HG03025 (cell line): ENCODE measurements around the gene CDC14B.
"Not testable (repeated sequence)": the region's sequence is repeated elsewhere in the genome, so short reads cannot be mapped to it uniquely, and the experiment has no call there.

ENCODE experiments used
- ATAC-seq: cut with Tn5 transposase; IDR thresholded peaks from one replicate; pipeline ENCODE4 v1.9.1; 2021; ENCODE audit warnings: mild to moderate bottlenecking, moderate library complexity; ENCODE audit not compliant: unreplicated experiment, low FRiP score

Gene CDC14B

DNA sequence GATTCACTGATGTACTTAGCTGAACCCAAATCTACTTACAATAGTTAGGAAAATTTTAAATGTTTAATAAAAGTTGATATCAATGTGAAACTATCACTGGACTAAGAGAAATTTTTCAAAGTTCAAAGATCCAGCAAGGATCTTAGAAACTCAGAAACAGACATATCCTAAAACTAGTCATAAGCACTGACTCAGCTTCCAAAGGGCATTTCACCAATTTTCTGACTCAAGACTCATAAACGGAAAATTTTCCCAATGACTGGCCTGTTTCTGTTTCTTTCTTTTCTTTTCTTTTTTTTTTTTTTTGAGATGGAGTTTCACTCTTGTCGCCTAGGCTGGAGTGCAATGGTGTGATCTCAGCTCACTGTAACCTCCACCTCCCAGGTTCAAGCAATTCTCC is 66.6 kb downstream of the CDC14B start:
- no peak for ATAC-seq

GRCh38 chr9:96551403-96551802 is 68.2 kb downstream of the CDC14B start:
- ATAC-seq = no peak

- ATAC-seq = no peak
Measured at GRCh38 chr9:96550659-96551058, 69.0 kb downstream of the CDC14B start.

- not testable (repeated sequence) for ATAC-seq
Measured at GRCh38 chr9:96543131-96543530, 76.5 kb downstream of the CDC14B start.

- ATAC-seq = no peak
Measured at GRCh38 chr9:96540106-96540505, 79.5 kb downstream of the CDC14B start.

DNA sequence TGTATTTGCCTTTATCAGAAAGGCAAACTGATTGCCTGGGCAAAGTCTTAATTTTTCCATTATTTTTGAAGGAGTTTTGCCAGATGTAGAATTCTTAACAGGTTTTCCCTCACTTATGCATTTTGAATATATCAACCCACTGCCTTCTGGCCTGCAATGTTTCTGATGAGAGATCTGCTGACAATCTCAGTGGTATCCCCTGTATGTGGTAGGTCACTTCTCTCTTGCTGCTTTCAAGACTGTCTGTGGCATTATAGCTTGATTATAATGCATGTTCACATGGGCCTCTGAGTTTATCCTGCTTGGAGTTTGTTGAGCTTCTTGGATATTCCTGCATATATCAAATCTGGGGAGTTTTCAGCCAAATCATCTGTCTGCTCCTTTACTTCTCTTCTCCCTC is 87.5 kb downstream of the CDC14B start:
- no peak for ATAC-seq

DNA sequence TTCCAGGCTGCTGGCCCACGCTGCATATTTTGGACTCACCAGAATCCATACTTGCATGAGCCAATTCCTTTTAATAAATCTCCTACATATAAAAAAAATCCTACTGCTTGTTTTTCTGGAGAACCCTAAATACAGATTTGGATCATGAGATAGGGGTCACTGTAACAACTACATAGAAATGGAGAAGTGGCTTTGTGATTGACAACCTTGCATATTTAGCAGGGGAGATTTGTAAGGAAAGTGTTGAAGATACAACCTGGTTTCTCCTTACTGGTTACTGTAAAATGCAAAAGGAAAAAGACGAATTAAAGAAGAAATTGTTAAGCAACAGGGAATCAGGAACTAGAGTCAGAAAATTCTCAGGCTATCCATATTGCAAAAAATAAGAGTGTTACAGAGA is 94.9 kb downstream of the CDC14B start:
- no peak for ATAC-seq

- no peak for ATAC-seq
Measured at GRCh38 chr9:96524045-96524444, 95.6 kb downstream of the CDC14B start.

DNA sequence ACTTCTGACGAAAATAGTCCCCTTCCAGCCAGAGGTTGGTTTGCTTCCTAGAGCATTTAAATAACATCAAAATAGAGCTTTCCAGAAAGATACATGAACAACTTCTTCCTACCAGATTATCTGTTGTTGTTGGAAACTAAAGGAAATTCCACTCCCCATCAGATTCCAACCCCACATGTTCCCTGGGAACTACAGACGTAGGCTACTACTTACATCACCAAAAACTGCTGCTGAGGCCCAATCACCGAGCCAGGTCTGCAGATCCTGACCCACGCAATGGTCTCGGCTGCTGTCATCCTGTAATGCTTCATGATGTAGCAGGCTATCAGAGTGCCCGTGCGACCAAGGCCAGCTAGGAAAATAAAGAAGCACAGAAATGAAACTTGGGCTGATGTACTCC is 96.3 kb downstream of the CDC14B start:
- no peak for ATAC-seq

DNA sequence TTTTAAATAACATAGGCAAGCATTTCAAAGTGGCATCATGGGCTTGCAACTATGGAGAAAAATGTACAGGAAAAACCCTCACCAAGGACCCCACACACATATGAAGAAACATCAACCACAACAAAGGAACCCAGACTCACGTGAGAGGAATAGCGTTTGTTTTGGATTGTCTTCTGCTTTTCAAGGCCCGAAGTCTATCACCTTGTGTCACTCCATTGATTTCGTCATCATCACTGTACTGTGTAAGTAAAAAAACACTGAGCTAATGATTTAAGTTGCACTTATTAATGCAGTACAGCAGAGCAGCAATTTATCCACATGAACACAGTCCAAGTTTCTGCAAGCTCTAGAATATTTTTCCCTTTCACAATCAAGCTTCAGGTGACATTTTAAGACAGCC is 97.3 kb downstream of the CDC14B start:
- no peak for ATAC-seq

DNA sequence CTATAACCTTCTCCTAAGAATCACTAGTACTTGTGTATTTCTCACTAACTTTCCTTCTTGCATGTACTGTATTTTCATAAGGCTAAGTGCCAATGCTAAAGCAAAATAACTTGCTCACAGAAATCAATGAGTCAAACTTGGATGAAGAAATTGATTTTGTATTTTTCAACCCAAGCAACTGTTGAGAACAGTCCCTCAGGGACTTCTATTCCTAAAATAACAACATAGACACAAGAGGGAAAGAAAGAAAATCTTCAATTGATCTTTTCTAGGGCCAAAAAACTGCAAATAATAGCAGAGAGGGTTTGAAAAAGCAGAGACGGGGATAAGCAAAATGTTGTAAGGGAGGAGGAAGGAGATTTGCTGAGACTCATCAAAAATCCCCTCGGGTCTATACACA is 99.9 kb downstream of the CDC14B start:
- ATAC-seq = no peak

DNA sequence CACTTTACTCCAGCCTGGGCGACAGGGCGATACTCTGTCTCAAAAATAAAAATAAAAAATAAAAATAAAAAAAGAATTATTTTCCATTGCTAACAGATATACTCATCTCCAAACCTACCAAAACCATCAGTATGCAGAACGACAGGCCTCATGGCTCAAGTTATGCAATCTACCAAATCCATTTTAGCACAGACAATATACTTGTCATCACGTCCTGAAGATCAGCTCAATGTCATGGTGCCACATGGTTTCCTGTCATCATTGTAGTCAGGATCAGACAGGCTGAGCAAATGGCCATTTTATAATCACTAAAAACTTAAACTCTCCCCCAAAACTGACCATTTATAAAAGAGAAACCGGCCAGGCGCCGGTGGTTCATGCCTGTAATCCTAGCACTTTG is 100.5 kb downstream of the CDC14B start:
- no peak for ATAC-seq

DNA sequence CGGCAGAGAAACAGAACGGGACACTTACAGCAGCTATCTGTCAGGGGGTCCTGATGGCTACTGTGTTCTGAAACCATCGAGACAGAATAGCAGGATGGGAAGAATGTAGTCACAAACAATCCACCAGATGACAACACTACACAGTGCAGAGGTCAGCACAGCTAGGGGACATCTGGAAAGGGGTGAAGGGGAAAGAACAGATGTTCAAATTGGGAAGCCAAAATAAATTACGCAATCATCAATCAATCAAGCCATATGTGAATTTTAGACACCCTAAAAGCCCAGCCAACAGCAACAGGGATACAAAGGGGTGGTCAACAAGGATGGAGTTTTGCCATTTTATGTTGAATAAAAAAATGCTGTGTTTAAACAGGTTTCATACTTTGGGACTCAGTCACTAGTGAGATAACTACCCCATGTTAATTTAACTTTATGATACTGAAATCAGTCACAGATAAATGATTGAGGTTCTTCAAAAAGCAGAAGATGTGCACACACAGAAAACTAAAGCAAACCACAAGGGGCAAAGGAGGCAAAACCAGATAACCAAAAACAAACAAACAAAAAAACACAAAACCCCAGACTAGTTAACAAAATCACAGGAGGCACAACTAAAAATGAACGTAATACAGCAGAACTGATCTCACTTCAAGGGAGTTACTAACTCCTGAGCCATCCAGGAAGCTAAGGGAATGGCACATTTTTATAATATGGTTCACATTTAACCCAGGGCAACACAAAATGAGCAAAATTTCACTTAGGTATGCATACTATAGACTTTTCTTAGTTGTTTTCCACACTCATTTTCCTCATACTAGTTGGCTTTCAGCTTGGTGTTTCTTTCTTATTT is 103.8 kb downstream of the CDC14B start:
- no peak for ATAC-seq

GRCh38 chr9:96514800-96515158 is 104.9 kb downstream of the CDC14B start:
- ATAC-seq = no peak

DNA sequence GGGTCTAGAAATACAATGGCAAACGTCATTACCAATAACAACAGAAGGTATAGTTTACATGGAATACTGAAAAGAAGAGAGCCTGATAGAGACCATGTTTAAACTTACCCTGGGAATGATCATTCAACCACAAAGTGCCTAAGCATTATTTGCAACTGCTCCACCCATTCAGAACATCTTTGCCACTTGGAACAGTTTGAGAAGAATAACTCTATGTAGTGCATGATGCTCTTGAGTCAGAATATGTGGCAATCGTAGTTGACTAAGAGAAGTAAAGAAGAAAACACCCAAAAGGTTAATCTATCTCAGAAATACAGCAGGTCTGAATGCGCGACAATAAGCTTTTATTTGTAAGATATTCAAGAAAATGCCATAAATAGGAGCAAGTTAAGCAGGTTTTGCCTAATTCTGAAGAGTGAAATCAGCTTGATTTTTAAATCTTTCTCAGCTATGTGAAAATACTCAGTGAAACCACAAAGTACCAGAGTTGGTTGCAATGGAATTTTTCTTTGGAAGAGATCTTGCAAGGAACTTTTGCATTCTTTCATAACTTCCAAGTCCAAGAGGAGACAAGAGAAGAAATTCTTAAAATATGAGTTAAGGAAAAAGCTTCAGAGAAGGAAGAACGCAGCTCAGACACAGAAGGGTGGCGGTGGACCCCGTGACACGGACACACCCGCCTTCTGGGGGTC is 105.4 kb downstream of the CDC14B start:
- ATAC-seq = no peak

- ATAC-seq = no peak
Measured at GRCh38 chr9:96513622-96514021, 106.0 kb downstream of the CDC14B start.

- ATAC-seq = no peak
Measured at GRCh38 chr9:96512240-96512639, 107.4 kb downstream of the CDC14B start.

DNA sequence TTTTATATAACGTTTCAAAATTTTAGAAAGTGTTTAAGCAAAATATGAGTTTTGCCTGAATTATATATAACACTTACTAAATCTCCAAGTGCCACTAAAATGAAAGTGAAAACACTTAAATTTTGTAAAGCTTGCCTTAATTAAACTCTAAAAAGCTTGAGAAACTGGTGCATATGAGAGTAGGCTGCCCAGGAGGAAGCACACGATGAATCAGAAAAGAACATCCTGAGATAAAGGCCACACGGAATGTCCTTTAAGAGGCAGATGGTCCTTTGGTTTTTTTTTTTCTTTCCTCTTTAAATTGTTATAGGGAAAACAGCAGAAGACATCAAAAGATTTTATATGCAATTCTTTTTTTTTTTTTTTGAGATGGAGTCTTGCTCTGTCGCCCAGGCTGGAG is 109.4 kb downstream of the CDC14B start:
- no peak for ATAC-seq

DNA sequence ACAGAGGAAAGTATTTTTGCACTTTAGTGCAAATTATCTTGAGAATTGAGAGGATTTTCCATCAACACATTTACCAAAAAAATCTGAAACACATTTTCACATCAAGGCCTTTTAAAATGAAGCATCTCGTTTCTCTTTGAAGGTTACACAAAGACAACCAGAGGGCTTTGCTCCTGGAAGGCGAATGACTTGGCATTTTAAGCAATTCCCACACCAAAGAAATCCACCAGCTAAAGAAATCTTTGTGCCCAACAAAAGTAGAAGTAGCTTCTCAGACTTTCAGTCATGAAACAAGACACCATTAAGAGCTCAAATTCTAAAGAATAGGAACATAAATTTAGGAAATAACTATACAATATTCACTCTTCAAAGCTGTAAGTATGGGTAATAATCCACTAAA is 109.8 kb downstream of the CDC14B start:
- ATAC-seq = no peak

DNA sequence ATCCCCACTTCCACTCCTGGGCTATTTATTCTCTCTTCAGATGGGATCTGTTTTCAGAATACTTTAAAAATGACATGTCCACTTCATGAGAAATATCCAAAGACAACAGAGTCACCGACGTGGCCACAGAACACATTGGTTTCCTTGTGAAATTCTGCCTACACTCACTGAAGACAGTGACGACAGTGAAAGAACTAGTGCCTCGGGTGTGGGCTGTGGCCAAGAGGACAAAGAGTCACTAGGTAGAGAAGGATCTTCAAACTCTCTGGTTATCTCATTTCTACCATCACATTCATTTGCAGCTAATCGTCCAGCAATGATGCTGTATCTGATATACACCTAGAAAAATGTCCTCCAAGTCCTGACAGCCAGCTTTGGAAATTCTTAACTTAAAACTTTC is 110.6 kb downstream of the CDC14B start:
- no peak for ATAC-seq

- no peak for ATAC-seq
Measured at GRCh38 chr9:96508227-96508940, 111.3 kb downstream of the CDC14B start.
